GM19328 (cell line): ENCODE data around the gene DDX19B.
"Not testable (repeated sequence)": the region's sequence is repeated elsewhere in the genome, so short reads cannot be mapped to it uniquely, and the experiment has no call there.

Experiments used
- ATAC-seq: cut with Tn5 transposase; IDR thresholded peaks from one replicate; pipeline ENCODE4 v1.9.1; 2021; ENCODE audit warnings: mild to moderate bottlenecking, moderate library complexity; ENCODE audit not compliant: unreplicated experiment

The DDX19B gene

DNA sequence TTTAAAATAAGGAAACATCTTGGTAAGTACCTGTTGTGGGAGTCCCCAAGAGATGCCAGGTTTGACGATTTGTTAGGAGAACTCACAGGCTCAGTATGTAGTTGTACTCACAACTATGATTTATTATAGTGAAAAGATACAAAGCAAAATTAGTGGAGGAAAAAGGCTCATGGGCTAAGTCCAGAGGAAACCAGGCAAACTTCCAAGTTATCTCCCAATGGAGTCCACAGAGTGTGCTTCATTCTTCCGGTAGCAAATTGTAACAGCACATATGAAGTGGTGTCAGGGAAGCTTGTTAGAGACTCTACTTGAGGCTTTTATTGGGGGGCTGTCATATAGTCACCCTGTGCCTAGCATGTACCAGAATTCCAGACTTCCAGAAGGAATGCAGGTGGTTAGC lies 50.0 kb downstream of the DDX19B start:
- ATAC-seq, result no peak

DNA sequence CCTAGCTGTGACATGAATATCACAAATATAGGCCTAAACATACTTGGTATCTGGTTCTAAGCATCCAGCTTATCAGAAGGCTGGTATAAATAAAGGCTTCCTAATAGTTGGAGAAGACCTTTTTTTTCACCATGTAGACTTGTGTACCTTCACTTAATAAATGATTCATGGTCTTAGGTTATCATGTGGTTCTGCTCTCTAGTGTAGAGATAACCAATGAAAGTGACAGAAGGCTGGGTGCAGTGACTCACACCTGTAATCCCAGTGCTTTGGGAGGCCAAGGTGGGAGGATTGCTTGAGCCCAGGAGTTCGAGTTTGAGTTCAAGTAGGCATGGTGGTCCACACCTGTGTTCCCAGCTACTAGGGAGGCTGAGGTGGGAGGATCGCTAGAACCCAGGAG lies 50.8 kb downstream of the DDX19B start:
- no peak for ATAC-seq

- no peak for ATAC-seq
Measured at GRCh38 chr16:70359552-70359951, 60.6 kb downstream of the DDX19B start.

DNA sequence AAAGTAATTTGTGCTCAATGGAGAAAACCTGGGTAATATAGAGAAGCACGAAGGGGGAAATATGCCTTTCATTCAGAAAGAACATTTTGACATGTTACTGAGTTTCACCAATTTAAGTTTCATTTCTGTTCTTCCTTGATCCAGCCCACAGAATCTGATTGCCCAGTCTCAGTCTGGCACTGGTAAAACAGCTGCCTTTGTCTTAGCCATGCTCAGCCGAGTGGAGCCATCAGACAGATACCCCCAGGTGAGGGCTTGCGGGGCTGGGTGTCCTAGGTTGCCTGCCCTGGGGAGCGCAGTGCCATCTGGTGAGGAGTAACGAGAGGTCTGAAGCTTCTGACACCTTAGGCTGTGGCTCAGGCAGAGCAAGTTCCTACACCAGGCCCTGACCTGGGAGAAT lies 65.4 kb downstream of the DDX19B start:
- ATAC-seq, result no peak

DNA sequence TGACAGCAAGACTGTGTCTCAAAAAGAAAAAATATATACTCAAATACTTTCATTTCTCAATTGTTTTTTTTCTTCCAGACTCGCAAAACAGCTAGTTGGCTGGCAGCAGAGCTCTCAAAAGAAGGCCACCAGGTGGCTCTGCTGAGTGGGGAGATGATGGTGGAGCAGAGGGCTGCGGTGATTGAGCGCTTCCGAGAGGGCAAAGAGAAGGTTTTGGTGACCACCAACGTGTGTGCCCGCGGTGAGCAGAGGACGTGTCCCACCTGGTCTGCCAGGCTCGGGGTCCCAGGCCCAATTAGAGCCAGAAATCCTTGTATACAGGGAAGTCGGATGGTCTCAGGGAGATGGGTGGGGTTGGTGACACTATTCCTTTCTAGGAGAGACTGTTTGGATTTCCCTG lies 71.2 kb downstream of the DDX19B start:
- not testable (repeated sequence) for ATAC-seq

- no peak for ATAC-seq
Measured at GRCh38 chr16:70370924-70371323, 71.9 kb downstream of the DDX19B start.

DNA sequence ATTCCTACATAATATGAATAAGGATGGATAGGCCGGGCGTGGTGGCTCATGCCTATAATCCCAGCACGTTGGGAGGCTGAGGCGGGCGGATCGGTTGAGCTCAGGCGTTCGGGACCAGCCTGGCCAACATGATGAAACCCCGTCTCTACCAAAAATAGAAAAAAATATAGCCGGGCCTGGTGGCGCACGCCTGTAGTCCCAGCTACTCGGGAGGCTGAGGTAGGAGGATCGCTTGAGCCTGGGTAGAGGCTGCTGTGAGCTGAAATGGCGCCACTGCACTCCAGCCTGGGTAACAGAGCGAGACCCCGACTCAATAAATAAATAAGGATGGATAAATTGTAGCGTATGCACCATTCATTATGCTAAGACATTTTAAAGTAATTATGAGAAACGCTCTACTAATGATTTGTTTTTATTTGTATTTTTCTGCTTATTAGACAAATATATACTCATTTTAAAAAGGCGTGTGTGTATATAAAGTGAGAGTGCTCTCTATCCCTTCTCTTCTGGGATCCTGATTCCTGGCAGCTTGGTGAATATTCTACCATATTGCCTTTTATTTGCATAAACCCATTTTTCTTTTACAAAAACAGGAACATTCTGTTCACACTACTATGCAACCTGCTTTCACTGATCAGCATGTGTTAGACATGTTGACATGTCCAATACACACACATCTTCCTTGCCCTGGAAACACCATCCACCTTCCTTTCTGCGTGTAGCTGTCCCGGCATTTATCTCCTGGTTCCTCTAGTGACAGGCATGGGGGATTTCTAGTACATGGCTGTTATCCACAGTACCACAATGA lies 74.1 kb downstream of the DDX19B start:
- no peak for ATAC-seq

- ATAC-seq, result no peak
Measured at GRCh38 chr16:70374213-70374612, 75.2 kb downstream of the DDX19B start.

GRCh38 chr16:70375636-70376611 lies 76.9 kb downstream of the DDX19B start:
- ATAC-seq, result no peak

DNA sequence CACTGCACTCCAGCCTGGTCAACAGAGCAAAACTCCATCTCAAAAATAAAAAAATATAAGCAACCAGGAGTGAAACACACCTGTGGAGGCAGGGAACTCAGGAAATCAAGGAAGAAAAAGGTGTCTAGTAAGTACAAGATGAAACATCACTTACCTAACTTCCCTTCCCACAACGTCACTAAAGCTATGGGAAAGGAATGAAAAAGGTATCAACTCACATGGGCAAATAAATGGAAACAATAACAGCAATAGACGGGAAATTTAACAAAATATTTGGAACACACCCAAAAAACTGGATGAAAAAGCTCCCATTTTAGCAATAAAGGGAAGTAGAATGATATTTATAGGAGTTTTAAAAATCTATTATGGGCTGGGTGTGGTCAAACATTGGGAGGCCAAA lies 78.8 kb downstream of the DDX19B start:
- no peak for ATAC-seq

- ATAC-seq, result no peak
Measured at GRCh38 chr16:70378869-70379493, 80.0 kb downstream of the DDX19B start.

GRCh38 chr16:70380248-70380918 lies 81.4 kb downstream of the DDX19B start:
- ATAC-seq, result peak; percentile 2

GRCh38 chr16:70380919-70381603 lies 82.1 kb downstream of the DDX19B start:
- peak; percentile 92 for ATAC-seq

DNA sequence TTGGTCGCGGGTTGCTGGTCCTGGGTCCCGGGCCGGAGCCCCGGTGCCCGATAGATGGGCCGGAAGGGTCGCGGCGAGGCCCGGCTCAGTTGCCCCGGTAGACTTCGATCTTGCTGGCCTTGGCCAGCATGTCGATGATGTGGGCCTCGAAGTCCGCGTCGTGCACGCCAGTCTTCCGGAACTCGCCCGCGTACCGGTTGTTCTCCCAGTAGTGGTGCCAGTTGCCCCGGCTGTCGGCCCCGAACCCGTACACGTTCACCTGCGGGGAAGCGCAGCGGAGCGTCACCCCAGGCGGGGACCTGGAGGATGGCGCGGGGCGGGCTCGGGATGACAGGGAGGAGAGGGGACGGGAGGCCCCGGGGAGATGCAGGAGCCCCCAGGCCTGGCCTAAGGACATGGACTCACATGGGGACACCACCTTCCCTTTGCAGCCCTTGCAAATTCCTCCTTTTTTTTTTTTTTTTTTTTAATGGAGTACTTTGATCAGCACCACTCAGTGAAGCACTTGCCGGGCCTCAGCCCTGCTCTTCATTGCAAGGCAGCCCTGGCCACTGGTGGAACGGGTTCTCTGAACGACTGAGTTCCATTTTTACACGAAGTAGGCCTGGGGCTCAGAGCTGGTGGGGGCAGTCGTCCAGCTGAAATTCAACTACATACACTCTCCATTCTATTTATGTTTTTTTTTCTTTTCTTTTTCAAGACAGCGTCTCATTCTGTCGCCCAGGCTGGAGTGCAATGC lies 82.8 kb downstream of the DDX19B start:
- no peak for ATAC-seq

GRCh38 chr16:70383421-70383960 lies 84.5 kb downstream of the DDX19B start:
- ATAC-seq, result no peak
